Mucosa of stomach (tissue), 1 donor: ENCODE data around the gene BRD1.
A peak's percentile ranks its signal among the peaks of the same experiment; 100 is the strongest.

Experiments
- H3K27me3 ChIP-seq: one replicate; pipeline ENCODE4 v1.7.0; 2013; ENCODE audit warnings: mild to moderate bottlenecking, low read length; ENCODE audit not compliant: control insufficient read depth, insufficient read depth
- H3K36me3 ChIP-seq: one replicate; pipeline ENCODE4 v1.7.0; 2013; ENCODE audit warnings: low read length; ENCODE audit not compliant: control insufficient read depth, insufficient read depth
- H3K4me1 ChIP-seq: one replicate; pipeline ENCODE4 v1.7.0; 2013; ENCODE audit warnings: mild to moderate bottlenecking, low read length; ENCODE audit not compliant: control insufficient read depth, insufficient read depth
- H3K4me3 ChIP-seq: one replicate; pipeline ENCODE4 v1.7.0; 2013; ENCODE audit warnings: low read length
- H3K9ac ChIP-seq: one replicate; pipeline ENCODE4 v1.7.0; 2013; ENCODE audit warnings: mild to moderate bottlenecking, low read length, moderate library complexity
- H3K9me3 ChIP-seq: one replicate; pipeline ENCODE4 v1.7.0; 2013; ENCODE audit warnings: mild to moderate bottlenecking, low read length, moderate library complexity; ENCODE audit not compliant: control insufficient read depth
- donor health status: Pancreatic carcinoma.

Gene BRD1

GRCh38 chr22:49800408-49801238, 27.1 kb downstream of the BRD1 start:
- Histone ChIP-seq H3K9me3 (no peaks in the 10 kb centered on the region), H3K36me3 (peaks cover 11% of the 10 kb centered on the region), H3K4me1 (no peaks in the 10 kb centered on the region), H3K9ac (peak overlapping the region; percentile 0), H3K27me3 (no peaks in the 10 kb centered on the region), H3K4me3 (no peak overlapping the region)

GRCh38 chr22:49799431-49800075, 28.1 kb downstream of the BRD1 start:
- no peak overlapping the region for H3K9ac ChIP-seq
- no peak overlapping the region for H3K4me3 ChIP-seq
- H3K27me3 ChIP-seq, result no peaks in the 10 kb centered on the region
- H3K4me1 ChIP-seq, result no peaks in the 10 kb centered on the region
- no peaks in the 10 kb centered on the region for H3K9me3 ChIP-seq
- H3K36me3 ChIP-seq, result peaks cover 9% of the 10 kb centered on the region

- no peaks in the 10 kb centered on the region for H3K27me3 ChIP-seq
- no peak overlapping the region for H3K4me3 ChIP-seq
- H3K4me1 ChIP-seq, result no peaks in the 10 kb centered on the region
- H3K9ac ChIP-seq, result no peak overlapping the region
- peaks cover 17% of the 10 kb centered on the region for H3K36me3 ChIP-seq
- no peaks in the 10 kb centered on the region for H3K9me3 ChIP-seq
Observed at GRCh38 chr22:49798486-49799151, 29.1 kb downstream of the BRD1 start.

- H3K9ac ChIP-seq, result no peak overlapping the region
- H3K9me3 ChIP-seq, result no peaks in the 10 kb centered on the region
Observed at GRCh38 chr22:49797706-49798105, 30.0 kb downstream of the BRD1 start.

GRCh38 chr22:49796596-49797270, 30.9 kb downstream of the BRD1 start:
- Histone ChIP-seq H3K9ac (no peak overlapping the region), H3K27me3 (no peaks in the 10 kb centered on the region), H3K36me3 (peaks cover 14% of the 10 kb centered on the region)

More at GRCh38 chr22:49797706-49798105, 30.0 kb downstream of the BRD1 start:
- Histone ChIP-seq H3K4me1 (no peaks in the 10 kb centered on the region), H3K4me3 (no peak overlapping the region), H3K36me3 (peaks cover 16% of the 10 kb centered on the region), H3K27me3 (no peaks in the 10 kb centered on the region)

GRCh38 chr22:49795521-49795920, 32.2 kb downstream of the BRD1 start:
- no peak overlapping the region for H3K4me3 ChIP-seq
- H3K9ac ChIP-seq, result no peak overlapping the region
- H3K9me3 ChIP-seq, result no peaks in the 10 kb centered on the region
- H3K36me3 ChIP-seq, result peaks cover 19% of the 10 kb centered on the region
- no peaks in the 10 kb centered on the region for H3K27me3 ChIP-seq
- peaks cover 20% of the 10 kb centered on the region for H3K4me1 ChIP-seq

More at GRCh38 chr22:49796596-49797270, 30.9 kb downstream of the BRD1 start:
- Histone ChIP-seq H3K9me3 (no peaks in the 10 kb centered on the region), H3K4me3 (no peak overlapping the region), H3K4me1 (peaks cover 8% of the 10 kb centered on the region)

GRCh38 chr22:49793871-49794270, 33.8 kb downstream of the BRD1 start:
- Histone ChIP-seq H3K9ac (no peak overlapping the region), H3K4me1 (peaks cover 36% of the 10 kb centered on the region), H3K9me3 (no peaks in the 10 kb centered on the region), H3K4me3 (no peak overlapping the region), H3K36me3 (peaks cover 21% of the 10 kb centered on the region), H3K27me3 (no peaks in the 10 kb centered on the region)

- Histone ChIP-seq H3K9me3 (no peaks in the 10 kb centered on the region), H3K9ac (no peak overlapping the region), H3K4me3 (no peak overlapping the region), H3K36me3 (peaks cover 21% of the 10 kb centered on the region), H3K27me3 (no peaks in the 10 kb centered on the region), H3K4me1 (peaks cover 42% of the 10 kb centered on the region)
Observed at GRCh38 chr22:49793296-49793695, 34.4 kb downstream of the BRD1 start.

- Histone ChIP-seq H3K9ac (no peak overlapping the region), H3K27me3 (no peaks in the 10 kb centered on the region), H3K4me1 (peaks cover 45% of the 10 kb centered on the region), H3K36me3 (peaks cover 21% of the 10 kb centered on the region), H3K9me3 (no peaks in the 10 kb centered on the region), H3K4me3 (no peak overlapping the region)
Observed at GRCh38 chr22:49792107-49792506, 35.6 kb downstream of the BRD1 start.

GRCh38 chr22:49791682-49792081, 36.0 kb downstream of the BRD1 start:
- peaks cover 21% of the 10 kb centered on the region for H3K36me3 ChIP-seq
- H3K4me1 ChIP-seq, result peaks cover 45% of the 10 kb centered on the region
- no peaks in the 10 kb centered on the region for H3K9me3 ChIP-seq
- H3K9ac ChIP-seq, result no peak overlapping the region
- H3K27me3 ChIP-seq, result no peaks in the 10 kb centered on the region
- H3K4me3 ChIP-seq, result no peak overlapping the region

GRCh38 chr22:49790912-49791311, 36.8 kb downstream of the BRD1 start:
- no peak overlapping the region for H3K9ac ChIP-seq
- peaks cover 21% of the 10 kb centered on the region for H3K36me3 ChIP-seq
- no peaks in the 10 kb centered on the region for H3K9me3 ChIP-seq
- H3K4me1 ChIP-seq, result peaks cover 45% of the 10 kb centered on the region
- no peaks in the 10 kb centered on the region for H3K27me3 ChIP-seq
- no peak overlapping the region for H3K4me3 ChIP-seq
